Measurements from ENCODE around the gene LCE2D. TPM values are rescaled to one million over a fixed set of nuclear protein-coding genes. Genes with fewer than 3 reads are reported as not detected.
"Not testable (repeated sequence)": the region's sequence is repeated elsewhere in the genome, so short reads cannot be mapped to it uniquely, and the experiment has no call there.

The LCE2D gene
- total RNA-seq, 1 experiment from 2014 or later, result not detected

GRCh38 chr1:152658649-152659048, 4.5 kb upstream of the LCE2D start:
- no peaks in the 10 kb centered on the region for H3K79me1 ChIP-seq (ENCODE audit: insufficient read depth, low read depth, low read length, poor library complexity, severe bottlenecking)
- H3K4me1 ChIP-seq (ENCODE audit: insufficient read depth, low read length), result no peaks in the 10 kb centered on the region
- H3K23me2 ChIP-seq (ENCODE audit: insufficient read length, low read depth, low read length, poor library complexity, severe bottlenecking), result no peaks in the 10 kb centered on the region
- H2BK20ac ChIP-seq (ENCODE audit: low read depth, low read length, poor library complexity, severe bottlenecking), result no peak overlapping the region
- no peak for DNase-seq
- no peak overlapping the region for H2AFZ ChIP-seq (ENCODE audit: low read length)
- Mint-ChIP-seq H3K36me3 (ENCODE audit: insufficient read depth in 1 of 3, low read depth in 3 of 3) (peaks cover 0 to 21% (median 5%) of the 10 kb centered on the region in 3 experiments; a peak in 4 of 7 replicates), H3K9me3 (peaks cover 93 to 96% of the 10 kb centered on the region in 2 experiments), H3K27ac (no peak overlapping the region), H3K27me3 (ENCODE audit: low read depth) (no peaks in the 10 kb centered on the region; the same call in none of the 2 replicates), H3K4me1 (no peaks in the 10 kb centered on the region), H3K4me3 (no peak overlapping the region)
- TF ChIP-seq CTCF (conservative IDR thresholded peaks at IDR 0.05), result no peak
- H3T11ph ChIP-seq (ENCODE audit: low read length), result no peak overlapping the region
- H3K9me3 ChIP-seq (ENCODE audit: control insufficient read depth, low read depth, low read length), result peaks cover 83% of the 10 kb centered on the region
- H4K8ac ChIP-seq (replicated peaks; ENCODE audit: insufficient read length, low read depth, low read length), result no peak overlapping the region
- no peak overlapping the region for H2BK12ac ChIP-seq (ENCODE audit: insufficient read length, low read depth, low read length)
- H2BK120ac ChIP-seq (ENCODE audit: low read depth, low read length, poor library complexity, severe bottlenecking), result no peak overlapping the region
- no peak overlapping the region for H3K18ac ChIP-seq (ENCODE audit: insufficient read length, low read depth, low read length)
- no peak overlapping the region for H2BK5ac ChIP-seq (ENCODE audit: insufficient read length, low read length)
- no peak overlapping the region for H2AK5ac ChIP-seq (ENCODE audit: insufficient read length, low read length)
- WGBS (ENCODE audit: extremely low coverage, insufficient read length, low lambda C conversion rate), result no CpG with 5 or more reads among the region's 3 CpGs
- H3K4me2 ChIP-seq (ENCODE audit: insufficient read depth, insufficient read length, low read length), result no peak overlapping the region
- H3K9ac ChIP-seq (ENCODE audit: extremely low read depth, insufficient read length, low read length), result no peak overlapping the region
- no peaks in the 10 kb centered on the region for H4K20me1 ChIP-seq (ENCODE audit: control insufficient read depth, insufficient read depth, insufficient read length)
- no peaks in the 10 kb centered on the region for H3K27me3 ChIP-seq (ENCODE audit: insufficient read depth, low read length)
- no peak overlapping the region for H3K4ac ChIP-seq (ENCODE audit: low read depth, low read length)
- H4K91ac ChIP-seq (ENCODE audit: insufficient read length, low read depth, low read length), result no peak overlapping the region
- H3K79me2 ChIP-seq (ENCODE audit: insufficient read depth, low read length), result no peaks in the 10 kb centered on the region
- H3K23ac ChIP-seq (ENCODE audit: insufficient read length, low read depth, low read length), result no peak overlapping the region
- H3K56ac ChIP-seq (ENCODE audit: insufficient read length, low read depth, low read length), result no peak overlapping the region
- no peak overlapping the region for H2BK15ac ChIP-seq (ENCODE audit: low read depth, low read length)
- H3K27ac ChIP-seq (ENCODE audit: insufficient read length, low read depth, low read length), result no peak overlapping the region
- no peak overlapping the region for H3K14ac ChIP-seq (ENCODE audit: insufficient read depth, low read length)
- H4K5ac ChIP-seq (ENCODE audit: insufficient read length, low read depth, low read length), result no peak overlapping the region

- H3K9me3 Mint-ChIP-seq, result peaks cover 95 to 98% of the 10 kb centered on the region in 2 experiments
- not testable (repeated sequence) for H3T11ph ChIP-seq (ENCODE audit: low read length); H2BK120ac ChIP-seq (ENCODE audit: low read depth, low read length, poor library complexity, severe bottlenecking); H3K23me2 ChIP-seq (ENCODE audit: insufficient read length, low read depth, low read length, poor library complexity, severe bottlenecking); H3K27me3 Mint-ChIP-seq (ENCODE audit: low read depth); H2AK5ac ChIP-seq (ENCODE audit: insufficient read length, low read length); H3K4me2 ChIP-seq (ENCODE audit: insufficient read depth, insufficient read length, low read length); H4K8ac ChIP-seq (replicated peaks; ENCODE audit: insufficient read length, low read depth, low read length); H3K4ac ChIP-seq (ENCODE audit: low read depth, low read length); H2BK12ac ChIP-seq (ENCODE audit: insufficient read length, low read depth, low read length); H4K5ac ChIP-seq (ENCODE audit: insufficient read length, low read depth, low read length); H3K4me1 Mint-ChIP-seq; H4K91ac ChIP-seq (ENCODE audit: insufficient read length, low read depth, low read length); DNase-seq; H2BK5ac ChIP-seq (ENCODE audit: insufficient read length, low read length); H3K79me2 ChIP-seq (ENCODE audit: insufficient read depth, low read length); H2AFZ ChIP-seq (ENCODE audit: low read length); H3K56ac ChIP-seq (ENCODE audit: insufficient read length, low read depth, low read length); H3K27me3 ChIP-seq (ENCODE audit: insufficient read depth, low read length); H3K18ac ChIP-seq (ENCODE audit: insufficient read length, low read depth, low read length); H3K14ac ChIP-seq (ENCODE audit: insufficient read depth, low read length); H4K20me1 ChIP-seq (ENCODE audit: control insufficient read depth, insufficient read depth, insufficient read length); H3K79me1 ChIP-seq (ENCODE audit: insufficient read depth, low read depth, low read length, poor library complexity, severe bottlenecking); H3K27ac ChIP-seq (ENCODE audit: insufficient read length, low read depth, low read length); H3K4me3 Mint-ChIP-seq; H3K23ac ChIP-seq (ENCODE audit: insufficient read length, low read depth, low read length); H2BK20ac ChIP-seq (ENCODE audit: low read depth, low read length, poor library complexity, severe bottlenecking); H2BK15ac ChIP-seq (ENCODE audit: low read depth, low read length); H3K27ac Mint-ChIP-seq; H3K4me1 ChIP-seq (ENCODE audit: insufficient read depth, low read length); H3K9ac ChIP-seq (ENCODE audit: extremely low read depth, insufficient read length, low read length)
- peaks cover under 1 to 13% (median 10%) of the 10 kb centered on the region in 3 experiments for H3K36me3 Mint-ChIP-seq (ENCODE audit: insufficient read depth in 1 of 3, low read depth in 3 of 3)
- peaks cover 94% of the 10 kb centered on the region for H3K9me3 ChIP-seq (ENCODE audit: control insufficient read depth, low read depth, low read length)
- no CpG with 5 or more reads among the region's 1 CpG for WGBS (ENCODE audit: extremely low coverage, insufficient read length, low lambda C conversion rate)
Observed at GRCh38 chr1:152666171-152666570, 3.0 kb downstream of the LCE2D start.

Data from H9 (cell line).